SU-DHL-6 (cell line): ENCODE measurements around the gene RPL6.

Experiments
- H2AFZ ChIP-seq: fragments of 200-600 bp; sonication (generic); 2 replicates; pipeline ENCODE4 v1.6.1; 2014; ENCODE audit warnings: low read depth, mild to moderate bottlenecking, moderate library complexity, mixed read lengths, antibody characterized with exemption, low read length; ENCODE audit not compliant: severe bottlenecking
- H3F3A ChIP-seq: fragments of 200-600 bp; shearing (Covaris generic); 2 replicates; pipeline ENCODE4 v1.6.0; 2016; ENCODE audit warnings: antibody characterized with exemption, mild to moderate bottlenecking; ENCODE audit not compliant: insufficient read depth
- H3K27ac ChIP-seq: fragments of 200-600 bp; sonication (generic); 2 replicates; pipeline ENCODE4 v1.5.1; 2016; ENCODE audit warnings: low read depth, mild to moderate bottlenecking, low read length, moderate library complexity, mixed read lengths
- H3K27me3 ChIP-seq: fragments of 200-600 bp; sonication (generic), shearing (Covaris generic); 2 replicates; pipeline ENCODE4 v1.6.0; 2014; ENCODE audit warnings: mild to moderate bottlenecking, low read length
- H3K36me3 ChIP-seq: fragments of 200-600 bp; sonication (generic); 2 replicates; pipeline ENCODE4 v1.6.1; 2014; ENCODE audit warnings: mild to moderate bottlenecking, low read length, mixed read lengths
- H3K4me2 ChIP-seq: fragments of 300-600, 200-600 bp; shearing (Covaris generic), sonication (generic); 2 replicates; pipeline ENCODE4 v1.6.0; 2014; ENCODE audit warnings: low read length, low read depth, mild to moderate bottlenecking; ENCODE audit not compliant: poor library complexity, severe bottlenecking
- H3K4me3 ChIP-seq: fragments of 200-600 bp; sonication (generic); 2 replicates; pipeline ENCODE4 v1.5.1; 2014; ENCODE audit warnings: antibody characterized with exemption, low read length, mild to moderate bottlenecking, mixed read lengths; ENCODE audit not compliant: insufficient read depth, poor library complexity, severe bottlenecking
- H3K79me2 ChIP-seq: fragments of 200-600 bp; sonication (generic); 2 replicates; pipeline ENCODE4 v1.6.1; 2014; ENCODE audit warnings: mild to moderate bottlenecking, low read length, moderate library complexity; ENCODE audit not compliant: insufficient read depth
- H3K9ac ChIP-seq: fragments of 200-600 bp; sonication (generic); 2 replicates; pipeline ENCODE4 v1.7.0; 2014; ENCODE audit warnings: mild to moderate bottlenecking, low read length
- H3K9me2 ChIP-seq: fragments of 200-600 bp; sonication (generic); replicated peaks from 2 replicates; pipeline ENCODE4 v1.6.1; 2014; ENCODE audit warnings: low read length; ENCODE audit not compliant: insufficient read depth
- H3K9me3 ChIP-seq: fragments of 200-600 bp; sonication (generic); 2 replicates; pipeline ENCODE4 v1.6.1; 2014; ENCODE audit warnings: low read length, mixed read lengths; ENCODE audit not compliant: insufficient read depth
- H4K20me1 ChIP-seq: fragments of 200-600 bp; sonication (generic); 2 replicates; pipeline ENCODE4 v1.6.1; 2014; ENCODE audit warnings: low read depth, mild to moderate bottlenecking, antibody characterized with exemption, low read length, moderate library complexity, mixed read lengths
- CTCF ChIP-seq: fragments of 200-600 bp; sonication (generic); IDR thresholded peaks from one replicate; pipeline ENCODE4 v1.5.1; 2017; ENCODE audit warnings: antibody characterized with exemption, mild to moderate bottlenecking, low read length, moderate library complexity; ENCODE audit not compliant: insufficient read depth, poor library complexity, severe bottlenecking
- EZH2phosphoT487 ChIP-seq: fragments of 200-600 bp; sonication (generic), shearing (Covaris generic); conservative IDR thresholded peaks from 2 replicates; pipeline ENCODE4 v1.6.1; 2018; ENCODE audit warnings: mild to moderate bottlenecking, antibody characterized with exemption, low read length, moderate library complexity, mixed read lengths

RPL6 gene

GRCh38 chr12:112370868-112371510, 38.4 kb downstream of the RPL6 start:
- Histone ChIP-seq H3F3A (no peaks in the 10 kb centered on the region), H3K36me3 (no peaks in the 10 kb centered on the region), H4K20me1 (no peaks in the 10 kb centered on the region), H3K9me3 (no peaks in the 10 kb centered on the region), H3K9ac (no peak overlapping the region), H3K9me2 (no peaks in the 10 kb centered on the region), H3K4me2 (no peak overlapping the region), H3K4me3 (no peak overlapping the region), H3K27ac (no peak overlapping the region), H3K79me2 (peaks cover 64% of the 10 kb centered on the region), H3K27me3 (no peaks in the 10 kb centered on the region), H2AFZ (no peak overlapping the region)
- TF ChIP-seq CTCF = no peak
- TF ChIP-seq EZH2phosphoT487 = no peak

DNA sequence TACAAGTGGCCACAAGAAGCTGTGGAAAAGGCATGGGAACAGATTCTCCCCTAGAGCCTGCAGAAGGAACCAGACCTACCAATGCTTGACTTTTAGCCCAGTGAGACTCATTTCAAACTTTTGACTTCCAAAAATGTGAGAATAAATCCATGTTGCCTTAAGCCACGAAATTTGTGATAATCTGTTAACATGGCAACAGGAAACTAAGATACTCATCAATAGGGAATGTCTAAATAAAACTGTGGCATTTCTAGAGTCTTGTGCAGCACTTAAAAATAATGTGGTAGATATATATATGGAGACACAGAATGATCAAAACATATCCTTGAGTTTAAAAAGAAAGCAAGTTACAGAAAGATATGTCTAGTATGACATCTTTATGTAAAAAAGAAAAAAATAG, 39.2 kb downstream of the RPL6 start:
- no peak overlapping the region for H3K27ac ChIP-seq
- TF ChIP-seq CTCF (no peak), EZH2phosphoT487 (no peak)
- H3K36me3 ChIP-seq = no peaks in the 10 kb centered on the region
- no peak overlapping the region for H3K4me3 ChIP-seq
- no peaks in the 10 kb centered on the region for H3K9me3 ChIP-seq
- H3K9me2 ChIP-seq = no peaks in the 10 kb centered on the region
- H3K27me3 ChIP-seq = no peaks in the 10 kb centered on the region
- no peaks in the 10 kb centered on the region for H3F3A ChIP-seq
- no peak overlapping the region for H2AFZ ChIP-seq
- H4K20me1 ChIP-seq = no peaks in the 10 kb centered on the region
- H3K79me2 ChIP-seq = peaks cover 65% of the 10 kb centered on the region
- no peak overlapping the region for H3K9ac ChIP-seq
- H3K4me2 ChIP-seq = no peak overlapping the region

- Histone ChIP-seq H3K4me2 (no peak overlapping the region), H3K9me3 (no peaks in the 10 kb centered on the region), H4K20me1 (0 out of 2 replicates have a peak, but pooled peaks cover 2% of the 10 kb centered on the region), H3K9me2 (no peaks in the 10 kb centered on the region), H3K36me3 (no peaks in the 10 kb centered on the region), H3K27ac (no peak overlapping the region), H3K4me3 (no peak overlapping the region), H2AFZ (no peak overlapping the region), H3F3A (peaks cover 3% of the 10 kb centered on the region; the same call in 1 of the 2 replicates), H3K79me2 (peaks cover 57% of the 10 kb centered on the region), H3K27me3 (no peaks in the 10 kb centered on the region), H3K9ac (no peak overlapping the region)
- no peak for TF ChIP-seq EZH2phosphoT487
- no peak for TF ChIP-seq CTCF
Observed at GRCh38 chr12:112368856-112369255, 40.5 kb downstream of the RPL6 start.
